Osteocyte (in vitro differentiated cells): ENCODE data around the gene PDE4D. TPM values are rescaled to one million over a fixed set of nuclear protein-coding genes. Genes with fewer than 3 reads are reported as not detected.

Experiments
- DNase-seq: peaks from one replicate; pipeline ENCODE4 v3.0.0; 2021; ENCODE audit warnings: mixed read lengths; ENCODE audit not compliant: unreplicated experiment; ENCODE audit errors: extremely low spot score
- H3K27ac Mint-ChIP-seq: one replicate; pipeline ENCODE4 v1.8.0; 2021; ENCODE audit warnings: mild to moderate bottlenecking, mixed read lengths; ENCODE audit not compliant: unreplicated experiment
- H3K27me3 Mint-ChIP-seq: one replicate; pipeline ENCODE4 v1.8.0; 2021; ENCODE audit warnings: mixed read lengths; ENCODE audit not compliant: unreplicated experiment
- H3K36me3 Mint-ChIP-seq: one replicate; pipeline ENCODE4 v1.8.0; 2021; ENCODE audit warnings: mixed read lengths; ENCODE audit not compliant: unreplicated experiment
- H3K4me1 Mint-ChIP-seq: one replicate; pipeline ENCODE4 v1.8.0; 2021; ENCODE audit warnings: mixed read lengths; ENCODE audit not compliant: unreplicated experiment
- H3K4me3 Mint-ChIP-seq: one replicate; pipeline ENCODE4 v1.8.0; 2021; ENCODE audit warnings: mild to moderate bottlenecking, moderate library complexity, mixed read lengths; ENCODE audit not compliant: unreplicated experiment
- H3K9me3 Mint-ChIP-seq: one replicate; pipeline ENCODE4 v1.8.0; 2021; ENCODE audit warnings: mixed read lengths; ENCODE audit not compliant: unreplicated experiment
- CTCF ChIP-seq: fragments of 200-600 bp; sonication (generic); IDR thresholded peaks from 2 replicates; pipeline ENCODE4 v1.5.0; 2021; ENCODE audit warnings: antibody characterized with exemption, mild to moderate bottlenecking, moderate library complexity
- total RNA-seq: library from RNA; stranded (reverse); gene quantifications from 2 replicates; pipeline ENCODE4 v1.2.1, GENCODE V29; 2021

The PDE4D gene
- total RNA-seq, 1 donor from 2014 or later, result 24.2 TPM

GRCh38 chr5:58972301-58972700 is 921.2 kb downstream of the PDE4D start:
- H3K4me1 Mint-ChIP-seq, result peaks cover 5% of the 10 kb centered on the region

GRCh38 chr5:58970766-58971165 is 922.8 kb downstream of the PDE4D start:
- Mint-ChIP-seq H3K4me3 (no peak overlapping the region), H3K27me3 (no peaks in the 10 kb centered on the region), H3K36me3 (peaks cover 18% of the 10 kb centered on the region), H3K4me1 (peaks cover 5% of the 10 kb centered on the region), H3K27ac (no peak overlapping the region), H3K9me3 (no peaks in the 10 kb centered on the region)
- no peak for DNase-seq
- TF ChIP-seq CTCF, result no peak

More at GRCh38 chr5:58972301-58972700, 921.2 kb downstream of the PDE4D start:
- Mint-ChIP-seq H3K27me3 (no peaks in the 10 kb centered on the region), H3K36me3 (peaks cover 25% of the 10 kb centered on the region), H3K27ac (no peak overlapping the region), H3K9me3 (no peaks in the 10 kb centered on the region), H3K4me3 (no peak overlapping the region)
- TF ChIP-seq CTCF, result no peak
- no peak for DNase-seq

- Mint-ChIP-seq H3K9me3 (no peaks in the 10 kb centered on the region), H3K4me3 (no peak overlapping the region), H3K4me1 (peaks cover 5% of the 10 kb centered on the region), H3K27me3 (no peaks in the 10 kb centered on the region), H3K27ac (no peak overlapping the region), H3K36me3 (peaks cover 11% of the 10 kb centered on the region)
- DNase-seq, result no peak
- no peak for TF ChIP-seq CTCF
These were observed 923.7 kb downstream of the PDE4D start for GRCh38 chr5:58969795-58970194.

- DNase-seq, result no peak
- peaks cover 6% of the 10 kb centered on the region for H3K36me3 Mint-ChIP-seq
- H3K27me3 Mint-ChIP-seq, result no peaks in the 10 kb centered on the region
- no peak overlapping the region for H3K27ac Mint-ChIP-seq
- TF ChIP-seq CTCF, result no peak
- peaks cover 5% of the 10 kb centered on the region for H3K4me1 Mint-ChIP-seq
- H3K9me3 Mint-ChIP-seq, result no peaks in the 10 kb centered on the region
- no peak overlapping the region for H3K4me3 Mint-ChIP-seq
These were observed 924.3 kb downstream of the PDE4D start for GRCh38 chr5:58969253-58969652.

GRCh38 chr5:58968350-58968749 is 925.2 kb downstream of the PDE4D start:
- H3K9me3 Mint-ChIP-seq, result no peaks in the 10 kb centered on the region
- H3K36me3 Mint-ChIP-seq, result no peaks in the 10 kb centered on the region
- peaks cover 2% of the 10 kb centered on the region for H3K27me3 Mint-ChIP-seq
- no peak for TF ChIP-seq CTCF
- peaks cover 5% of the 10 kb centered on the region for H3K4me1 Mint-ChIP-seq
- H3K27ac Mint-ChIP-seq, result no peak overlapping the region
- H3K4me3 Mint-ChIP-seq, result no peak overlapping the region
- no peak for DNase-seq
